ENCODE measurements around the gene RAP1GDS1.

Gene RAP1GDS1

GRCh38 chr4:98474408-98474844 is 213.2 kb downstream of the RAP1GDS1 start:
- peak; percentile 46 for DNase-seq (ENCODE audit: low read depth, low spot score)
- peak overlapping the region; percentile 77 for H3K27ac ChIP-seq

DNA sequence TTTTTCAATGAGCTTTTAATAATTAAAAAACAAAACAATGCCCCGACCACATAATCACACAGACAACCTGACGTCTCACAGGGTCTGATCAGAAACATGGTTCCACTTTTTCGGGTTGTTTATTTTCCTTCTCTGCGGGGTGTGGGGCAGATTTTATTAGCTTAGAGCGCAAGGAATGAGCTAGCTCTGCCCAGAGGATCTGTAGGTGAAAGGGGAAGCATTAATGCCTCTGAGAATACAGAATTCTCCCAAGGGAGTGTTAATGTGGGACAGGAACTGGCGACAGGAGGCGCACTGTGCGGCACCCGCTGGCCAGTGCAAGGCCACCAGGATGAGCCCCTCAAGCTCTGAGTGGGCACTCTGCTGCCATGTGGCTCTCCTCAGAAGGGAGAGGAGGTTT is 215.7 kb downstream of the RAP1GDS1 start:
- no peak overlapping the region for H3K27ac ChIP-seq
- DNase-seq (ENCODE audit: low read depth, low spot score): no peak

- peak; percentile 34 for DNase-seq (ENCODE audit: low read depth, low spot score)
- H3K27ac ChIP-seq: peak overlapping the region; percentile 99
Observed at GRCh38 chr4:98479590-98479989, 218.4 kb downstream of the RAP1GDS1 start.

DNA sequence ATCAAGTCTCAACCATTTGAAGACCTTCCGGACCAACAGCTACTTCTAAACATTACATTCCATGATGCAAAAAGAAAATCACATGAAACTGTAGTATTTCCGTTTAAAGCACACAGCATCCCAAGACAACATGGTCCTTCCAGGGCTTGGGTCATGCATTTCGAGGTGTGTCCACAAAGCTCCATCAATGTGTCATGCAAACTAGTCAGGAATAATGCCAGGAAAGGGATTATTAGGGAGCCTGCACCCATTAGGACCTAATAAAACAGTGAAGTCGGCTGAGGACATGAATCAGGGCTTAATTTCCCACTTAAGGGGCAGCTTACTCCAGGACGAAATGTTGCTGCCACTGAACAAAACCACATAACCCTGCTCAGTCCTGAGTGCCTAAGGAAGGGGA is 219.4 kb downstream of the RAP1GDS1 start:
- DNase-seq (ENCODE audit: low read depth, low spot score): no peak

DNA sequence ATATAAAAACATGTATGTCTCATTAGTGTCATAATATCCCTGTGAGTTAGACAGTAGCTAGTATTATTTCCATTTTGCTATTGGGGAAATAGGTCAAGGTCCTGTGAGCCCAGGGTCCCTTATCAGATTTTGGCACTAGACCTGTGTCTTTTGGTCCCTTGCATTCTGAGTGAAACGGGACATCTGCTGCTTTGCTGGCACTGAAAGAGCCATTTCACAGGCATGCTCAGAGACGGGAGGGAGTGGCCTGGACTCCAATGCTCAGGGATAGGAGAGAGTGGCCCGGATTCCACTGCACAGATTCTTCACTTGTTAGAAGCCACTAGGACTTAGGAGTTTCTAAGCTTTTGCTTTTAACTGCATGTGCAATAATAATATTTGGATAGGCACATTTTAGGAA is 220.0 kb downstream of the RAP1GDS1 start:
- no peak for DNase-seq (ENCODE audit: low read depth, low spot score)
- H3K27ac ChIP-seq: peak overlapping the region; percentile 99

More for the DNA sequence above, 219.4 kb downstream of the RAP1GDS1 start:
- H3K27ac ChIP-seq: peak overlapping the region; percentile 99

- no peak for DNase-seq (ENCODE audit: low read depth, low spot score)
Observed at GRCh38 chr4:98482503-98482846, 221.3 kb downstream of the RAP1GDS1 start.

GRCh38 chr4:98482847-98483806 is 221.9 kb downstream of the RAP1GDS1 start:
- peak; percentile 58 for DNase-seq (ENCODE audit: low read depth, low spot score)
- peak overlapping the region; percentile 99 for H3K27ac ChIP-seq

More at GRCh38 chr4:98482503-98482846, 221.3 kb downstream of the RAP1GDS1 start:
- peak overlapping the region; percentile 99 for H3K27ac ChIP-seq

DNA sequence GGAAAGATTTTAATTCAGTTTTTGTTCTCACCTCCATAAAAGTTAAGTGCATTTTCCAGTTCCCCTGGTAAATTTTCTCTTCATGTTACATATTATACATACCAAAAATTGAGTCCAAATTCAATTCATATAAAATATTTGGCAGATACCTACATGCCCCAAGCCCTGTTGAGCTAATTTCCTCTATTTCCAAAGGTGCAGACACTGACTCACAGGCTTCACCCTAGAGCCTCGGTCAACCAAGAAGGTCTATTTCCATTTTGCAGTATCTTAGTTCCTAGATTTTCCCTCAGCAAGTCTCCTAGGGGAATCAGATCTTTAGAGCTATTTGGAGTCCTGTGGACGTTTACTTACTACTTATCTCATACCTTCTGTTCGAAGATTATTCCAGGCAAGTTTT is 222.8 kb downstream of the RAP1GDS1 start:
- DNase-seq (ENCODE audit: low read depth, low spot score): peak; percentile 46
- H3K27ac ChIP-seq: peak overlapping the region; percentile 99

- peak overlapping the region; percentile 99 for H3K27ac ChIP-seq
- no peak for DNase-seq (ENCODE audit: low read depth, low spot score)
Observed at GRCh38 chr4:98485816-98486345, 224.7 kb downstream of the RAP1GDS1 start.

- no peak for DNase-seq (ENCODE audit: low read depth, low spot score)
- H3K27ac ChIP-seq: no peak overlapping the region
Observed at GRCh38 chr4:98490251-98490650, 229.1 kb downstream of the RAP1GDS1 start.

- no peak for DNase-seq (ENCODE audit: low read depth, low spot score)
Observed at GRCh38 chr4:98491899-98492559, 230.8 kb downstream of the RAP1GDS1 start.

GRCh38 chr4:98493296-98493695 is 232.1 kb downstream of the RAP1GDS1 start:
- H3K27ac ChIP-seq: no peak overlapping the region
- DNase-seq (ENCODE audit: low read depth, low spot score): no peak

More at GRCh38 chr4:98491899-98492559, 230.8 kb downstream of the RAP1GDS1 start:
- H3K27ac ChIP-seq: peak overlapping the region; percentile 46

Measured in epithelial cell of prostate (primary cell).